Measurements from ENCODE around the gene SLC25A53. TPM values are rescaled to one million over a fixed set of nuclear protein-coding genes. Genes with fewer than 3 reads are reported as not detected.

The SLC25A53 gene
- total RNA-seq, 4 donors from 2014 or later: 17.1 to 23.3 TPM; not detected in 2

GRCh38 chrX:104135677-104136076, 21.1 kb downstream of the SLC25A53 start:
- TF ChIP-seq POLR2A (IDR thresholded peaks at IDR 0.05) (no peak), POLR2AphosphoS5 (IDR thresholded peaks at IDR 0.05) (no peak), EP300 (IDR thresholded peaks at IDR 0.05; ENCODE audit: low read depth) (no peak)
- TF ChIP-seq, protein P1, sequence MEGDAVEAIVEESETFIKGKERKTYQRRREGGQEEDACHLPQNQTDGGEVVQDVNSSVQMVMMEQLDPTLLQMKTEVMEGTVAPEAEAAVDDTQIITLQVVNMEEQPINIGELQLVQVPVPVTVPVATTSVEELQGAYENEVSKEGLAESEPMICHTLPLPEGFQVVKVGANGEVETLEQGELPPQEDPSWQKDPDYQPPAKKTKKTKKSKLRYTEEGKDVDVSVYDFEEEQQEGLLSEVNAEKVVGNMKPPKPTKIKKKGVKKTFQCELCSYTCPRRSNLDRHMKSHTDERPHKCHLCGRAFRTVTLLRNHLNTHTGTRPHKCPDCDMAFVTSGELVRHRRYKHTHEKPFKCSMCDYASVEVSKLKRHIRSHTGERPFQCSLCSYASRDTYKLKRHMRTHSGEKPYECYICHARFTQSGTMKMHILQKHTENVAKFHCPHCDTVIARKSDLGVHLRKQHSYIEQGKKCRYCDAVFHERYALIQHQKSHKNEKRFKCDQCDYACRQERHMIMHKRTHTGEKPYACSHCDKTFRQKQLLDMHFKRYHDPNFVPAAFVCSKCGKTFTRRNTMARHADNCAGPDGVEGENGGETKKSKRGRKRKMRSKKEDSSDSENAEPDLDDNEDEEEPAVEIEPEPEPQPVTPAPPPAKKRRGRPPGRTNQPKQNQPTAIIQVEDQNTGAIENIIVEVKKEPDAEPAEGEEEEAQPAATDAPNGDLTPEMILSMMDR (IDR thresholded peaks at IDR 0.05): no peak
- Histone ChIP-seq H3K27ac (no peak overlapping the region), H3K4me1 (no peaks in the 10 kb centered on the region), H3K27me3 (no peaks in the 10 kb centered on the region), H3K9me3 (no peaks in the 10 kb centered on the region), H3K4me3 (no peak overlapping the region), H3K36me3 (no peaks in the 10 kb centered on the region)
- no peak for DNase-seq
- WGBS, 2 donors (ENCODE audit: low coverage in 1 of 2): 81% methylated on average over 1 of the region's 1 CpG; no CpG with 5 or more reads in 1 of the 2 donors
- in situ Hi-C loops (cut with MboI; ENCODE audit: low pct_ligation_motif_present in 1 of 4, low pct_unique_long_range_greater_than_20kb in 1 of 4, low sequenced_read_pairs in 3 of 4): loop anchor here in 3 of 4 donors (25.0 kb wide), 1 partner anchor 298 kb away; the partner anchor contains the start of gene RAB9B (in 3 of the 3)
- intact Hi-C loops (cut with DNase I; ENCODE audit: low total_unique reads): no loop called here

- Histone ChIP-seq H3K4me1 (no peaks in the 10 kb centered on the region), H3K27me3 (no peaks in the 10 kb centered on the region), H3K9me3 (no peaks in the 10 kb centered on the region), H3K4me3 (no peak overlapping the region), H3K36me3 (no peaks in the 10 kb centered on the region), H3K27ac (no peak overlapping the region)
- in situ Hi-C loops (cut with MboI; ENCODE audit: low pct_ligation_motif_present in 1 of 4, low pct_unique_long_range_greater_than_20kb in 1 of 4, low sequenced_read_pairs in 3 of 4) (loop anchor here in 3 of 4 donors (25.0 kb wide), 1 partner anchor 297 kb away; the partner anchor contains the start of gene RAB9B (in 3 of the 3)), intact Hi-C loops (cut with DNase I; ENCODE audit: low total_unique reads) (no loop called here)
- DNase-seq: no peak
- 67 to 100% methylated on average over 2 to 5 of the region's 5 CpGs for WGBS, 2 donors (ENCODE audit: low coverage in 1 of 2)
- TF ChIP-seq, protein P1 (IDR thresholded peaks at IDR 0.05): no peak
- TF ChIP-seq POLR2A (IDR thresholded peaks at IDR 0.05) (no peak), EP300 (IDR thresholded peaks at IDR 0.05; ENCODE audit: low read depth) (no peak), POLR2AphosphoS5 (IDR thresholded peaks at IDR 0.05) (no peak)
These were observed 22.1 kb downstream of the SLC25A53 start for GRCh38 chrX:104134583-104135261.

DNA sequence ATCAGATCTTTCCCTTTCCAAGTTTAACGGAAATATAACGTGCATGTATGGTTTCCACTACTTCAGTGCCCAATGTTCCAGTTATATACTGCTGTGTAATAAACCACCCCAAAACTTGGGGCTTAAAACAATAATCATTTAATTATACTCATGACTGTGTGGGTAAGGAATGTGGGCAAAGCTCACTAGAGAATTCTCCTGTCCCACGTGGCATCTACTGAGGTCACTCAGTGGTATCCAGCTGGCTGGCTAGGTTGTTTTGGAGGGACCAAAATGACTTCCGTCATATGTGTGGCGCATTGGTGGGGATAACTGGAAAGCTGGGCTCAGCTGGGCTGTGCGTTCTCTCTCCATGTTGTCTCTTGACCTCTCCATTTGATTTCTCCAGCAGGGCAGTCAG, 26.0 kb downstream of the SLC25A53 start:
- H3K36me3 ChIP-seq: no peaks in the 10 kb centered on the region
- DNase-seq: no peak
- no peak overlapping the region for H3K4me3 ChIP-seq
- intact Hi-C loops (cut with DNase I; ENCODE audit: low total_unique reads) (no loop called here), in situ Hi-C loops (cut with MboI; ENCODE audit: low pct_ligation_motif_present in 1 of 4, low pct_unique_long_range_greater_than_20kb in 1 of 4, low sequenced_read_pairs in 3 of 4) (loop anchor here in 3 of 4 donors (25.0 kb wide), 1 partner anchor 294 kb away; the partner anchor contains the start of gene RAB9B (in 3 of the 3))
- WGBS, 2 donors (ENCODE audit: low coverage in 1 of 2): 78 to 100% methylated on average over 1 to 6 of the region's 6 CpGs
- no peaks in the 10 kb centered on the region for H3K27me3 ChIP-seq
- H3K27ac ChIP-seq: no peak overlapping the region
- TF ChIP-seq POLR2AphosphoS5 (IDR thresholded peaks at IDR 0.05) (no peak), POLR2A (IDR thresholded peaks at IDR 0.05) (no peak), EP300 (IDR thresholded peaks at IDR 0.05; ENCODE audit: low read depth) (no peak)
- TF ChIP-seq, protein P1 (IDR thresholded peaks at IDR 0.05): no peak
- no peaks in the 10 kb centered on the region for H3K9me3 ChIP-seq
- H3K4me1 ChIP-seq: no peaks in the 10 kb centered on the region

- Histone ChIP-seq H3K27me3 (no peaks in the 10 kb centered on the region), H3K9me3 (no peaks in the 10 kb centered on the region), H3K4me1 (no peaks in the 10 kb centered on the region), H3K4me3 (no peak overlapping the region), H3K27ac (no peak overlapping the region), H3K36me3 (no peaks in the 10 kb centered on the region)
- 52 to 63% methylated on average over 2 of the region's 2 CpGs for WGBS, 2 donors (ENCODE audit: low coverage in 1 of 2)
- TF ChIP-seq EP300 (IDR thresholded peaks at IDR 0.05; ENCODE audit: low read depth): no peak
- intact Hi-C loops (cut with DNase I; ENCODE audit: low total_unique reads): no loop called here
- in situ Hi-C loops (cut with MboI; ENCODE audit: low pct_ligation_motif_present in 1 of 4, low pct_unique_long_range_greater_than_20kb in 1 of 4, low sequenced_read_pairs in 3 of 4): loop anchor here in 3 of 4 donors (25.0 kb wide), 1 partner anchor 290 kb away; the partner anchor contains the start of gene RAB9B (in 3 of the 3)
- no peak for DNase-seq
These were observed 30.0 kb downstream of the SLC25A53 start for GRCh38 chrX:104126856-104127255.

All from transverse colon (tissue), 4 donors.